ENCODE data around the gene HOXD11.
A peak's percentile ranks its signal among the peaks of the same experiment; 100 is the strongest.

Gene HOXD11

DNA sequence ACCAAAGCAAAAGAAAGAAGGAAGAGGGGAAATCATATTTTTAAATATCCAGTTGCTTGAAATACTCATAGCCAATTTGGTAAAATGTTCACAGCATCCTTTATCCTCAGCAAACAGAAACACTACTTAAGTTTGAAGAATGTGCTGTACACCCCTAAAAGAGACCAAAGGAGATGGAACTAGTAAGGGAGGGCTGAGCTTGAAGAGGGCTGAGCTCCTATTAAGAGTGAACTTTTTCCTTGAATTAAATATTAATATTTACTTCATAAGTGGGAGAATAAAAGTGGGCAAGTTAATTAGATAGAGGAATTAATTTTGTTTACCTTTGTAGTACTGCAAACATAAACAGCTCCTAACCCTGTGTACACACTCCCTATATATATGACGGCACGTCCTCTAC, 30.3 kb upstream of the HOXD11 start:
- Histone ChIP-seq H3K27ac (no peak overlapping the region), H3K4me3 (no peak overlapping the region)
- no peak for DNase-seq (ENCODE audit: low spot score)
- TF ChIP-seq, protein P1, sequence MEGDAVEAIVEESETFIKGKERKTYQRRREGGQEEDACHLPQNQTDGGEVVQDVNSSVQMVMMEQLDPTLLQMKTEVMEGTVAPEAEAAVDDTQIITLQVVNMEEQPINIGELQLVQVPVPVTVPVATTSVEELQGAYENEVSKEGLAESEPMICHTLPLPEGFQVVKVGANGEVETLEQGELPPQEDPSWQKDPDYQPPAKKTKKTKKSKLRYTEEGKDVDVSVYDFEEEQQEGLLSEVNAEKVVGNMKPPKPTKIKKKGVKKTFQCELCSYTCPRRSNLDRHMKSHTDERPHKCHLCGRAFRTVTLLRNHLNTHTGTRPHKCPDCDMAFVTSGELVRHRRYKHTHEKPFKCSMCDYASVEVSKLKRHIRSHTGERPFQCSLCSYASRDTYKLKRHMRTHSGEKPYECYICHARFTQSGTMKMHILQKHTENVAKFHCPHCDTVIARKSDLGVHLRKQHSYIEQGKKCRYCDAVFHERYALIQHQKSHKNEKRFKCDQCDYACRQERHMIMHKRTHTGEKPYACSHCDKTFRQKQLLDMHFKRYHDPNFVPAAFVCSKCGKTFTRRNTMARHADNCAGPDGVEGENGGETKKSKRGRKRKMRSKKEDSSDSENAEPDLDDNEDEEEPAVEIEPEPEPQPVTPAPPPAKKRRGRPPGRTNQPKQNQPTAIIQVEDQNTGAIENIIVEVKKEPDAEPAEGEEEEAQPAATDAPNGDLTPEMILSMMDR (IDR thresholded peaks at IDR 0.05): no peak

GRCh38 chr2:176078541-176079284, 28.4 kb upstream of the HOXD11 start:
- peak; percentile 29 for DNase-seq (ENCODE audit: low spot score)
- H3K4me3 ChIP-seq: peak overlapping the region; percentile 20
- TF ChIP-seq, protein P1 (IDR thresholded peaks at IDR 0.05): no peak
- H3K27ac ChIP-seq: no peak overlapping the region

- Histone ChIP-seq H3K4me3 (peak overlapping the region; percentile 20), H3K27ac (no peak overlapping the region)
- DNase-seq (ENCODE audit: low spot score): peak; percentile 49
- TF ChIP-seq, protein P1 (IDR thresholded peaks at IDR 0.05): no peak
Observed at GRCh38 chr2:176079285-176079830, 27.7 kb upstream of the HOXD11 start.

GRCh38 chr2:176079831-176080539, 27.1 kb upstream of the HOXD11 start:
- Histone ChIP-seq H3K4me3 (peak overlapping the region; percentile 56), H3K27ac (no peak overlapping the region)
- TF ChIP-seq, protein P1 (IDR thresholded peaks at IDR 0.05): peak; percentile 15
- peak; percentile 69 for DNase-seq (ENCODE audit: low spot score)

DNA sequence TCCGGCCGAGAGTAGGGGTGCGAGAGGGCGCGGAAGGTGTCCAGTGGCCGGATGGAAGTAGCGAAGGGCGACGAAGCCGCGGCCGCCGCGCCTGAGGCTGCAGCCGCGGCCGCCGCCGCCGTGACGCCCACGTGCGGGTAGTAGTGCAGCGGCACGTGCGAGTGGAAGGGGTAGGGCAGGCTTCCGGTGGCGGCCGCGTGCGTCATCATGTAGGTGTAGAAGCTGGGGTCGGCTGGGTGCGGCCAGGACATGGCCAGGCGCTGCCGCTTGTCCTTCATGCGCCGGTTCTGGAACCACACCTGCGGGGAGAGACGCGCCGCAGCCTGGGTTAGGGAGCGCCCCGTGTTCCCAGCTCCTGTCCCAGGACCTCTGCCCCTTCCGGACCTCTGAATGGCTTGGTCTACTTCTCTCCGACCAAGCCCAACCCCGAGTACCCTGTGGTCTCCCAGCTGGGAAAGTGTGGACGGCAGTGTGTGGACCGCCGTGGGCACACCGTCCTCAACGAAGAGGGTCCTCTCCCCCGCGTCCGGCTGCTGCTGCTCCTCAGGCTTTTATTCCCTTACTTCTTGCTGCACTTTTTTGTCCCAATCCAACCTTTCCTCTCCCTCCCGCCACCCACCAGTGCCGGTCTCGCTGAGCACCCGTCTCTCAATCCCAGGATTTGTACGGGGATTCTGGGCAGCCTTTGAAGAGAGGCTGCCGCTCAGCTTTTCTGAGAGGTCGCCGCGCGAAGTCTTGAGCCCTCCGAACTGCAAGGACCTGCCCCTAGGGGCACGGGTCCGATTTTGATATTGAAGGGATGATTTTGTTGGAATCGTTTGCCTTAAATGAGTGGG, 26.3 kb upstream of the HOXD11 start:
- Histone ChIP-seq H3K27ac (no peak overlapping the region), H3K4me3 (peak overlapping the region; percentile 56)
- DNase-seq (ENCODE audit: low spot score): peak; percentile 33
- TF ChIP-seq, protein P1 (IDR thresholded peaks at IDR 0.05): no peak

GRCh38 chr2:176081376-176081836, 25.7 kb upstream of the HOXD11 start:
- Histone ChIP-seq H3K27ac (no peak overlapping the region), H3K4me3 (no peak overlapping the region)
- DNase-seq (ENCODE audit: low spot score): peak; percentile 26
- TF ChIP-seq, protein P1 (IDR thresholded peaks at IDR 0.05): no peak

Measured in coronary artery (tissue), 2 donors.